Epithelial cell of esophagus (primary cell): ENCODE measurements around the gene NBDY.

Experiments used
- DNase-seq: peaks from one replicate; pipeline ENCODE4 v3.0.0; 2010; ENCODE audit warnings: low read depth
- H3K4me3 ChIP-seq: 2 replicates; pipeline ENCODE4 v1.5.1; 2011; ENCODE audit warnings: mild to moderate bottlenecking, low read length, control low read depth
- TF ChIP-seq, protein P1 (sequence below): IDR thresholded peaks from 2 replicates; pipeline ENCODE4 v1.5.1; 2011; ENCODE audit warnings: low read depth, mild to moderate bottlenecking, low read length, control low read depth, inconsistent platforms; ENCODE audit not compliant: insufficient read depth; ENCODE audit errors: missing control alignments

Gene NBDY

DNA sequence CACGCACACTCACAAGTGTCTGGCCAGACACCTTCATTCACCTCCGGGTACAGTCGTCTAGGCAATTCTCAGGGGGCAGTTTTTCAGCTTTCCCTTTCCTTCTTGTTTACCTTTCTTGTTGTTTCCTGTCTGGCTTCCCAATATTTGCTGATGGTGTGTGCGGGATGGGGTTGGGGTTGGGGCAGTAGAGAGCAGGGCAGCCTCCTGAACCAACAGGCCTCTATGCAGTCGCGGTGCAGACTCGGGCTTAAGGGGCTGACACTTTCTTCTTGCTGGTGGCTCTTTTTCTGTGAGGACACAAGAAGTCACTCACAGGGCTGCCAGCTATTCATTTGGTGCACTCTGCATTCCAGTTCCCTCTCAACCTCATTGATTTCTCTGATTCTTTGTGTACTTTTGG lies 56.4 kb downstream of the NBDY start:
- TF ChIP-seq, protein P1, sequence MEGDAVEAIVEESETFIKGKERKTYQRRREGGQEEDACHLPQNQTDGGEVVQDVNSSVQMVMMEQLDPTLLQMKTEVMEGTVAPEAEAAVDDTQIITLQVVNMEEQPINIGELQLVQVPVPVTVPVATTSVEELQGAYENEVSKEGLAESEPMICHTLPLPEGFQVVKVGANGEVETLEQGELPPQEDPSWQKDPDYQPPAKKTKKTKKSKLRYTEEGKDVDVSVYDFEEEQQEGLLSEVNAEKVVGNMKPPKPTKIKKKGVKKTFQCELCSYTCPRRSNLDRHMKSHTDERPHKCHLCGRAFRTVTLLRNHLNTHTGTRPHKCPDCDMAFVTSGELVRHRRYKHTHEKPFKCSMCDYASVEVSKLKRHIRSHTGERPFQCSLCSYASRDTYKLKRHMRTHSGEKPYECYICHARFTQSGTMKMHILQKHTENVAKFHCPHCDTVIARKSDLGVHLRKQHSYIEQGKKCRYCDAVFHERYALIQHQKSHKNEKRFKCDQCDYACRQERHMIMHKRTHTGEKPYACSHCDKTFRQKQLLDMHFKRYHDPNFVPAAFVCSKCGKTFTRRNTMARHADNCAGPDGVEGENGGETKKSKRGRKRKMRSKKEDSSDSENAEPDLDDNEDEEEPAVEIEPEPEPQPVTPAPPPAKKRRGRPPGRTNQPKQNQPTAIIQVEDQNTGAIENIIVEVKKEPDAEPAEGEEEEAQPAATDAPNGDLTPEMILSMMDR: no peak
- no peak for DNase-seq
- no peak overlapping the region for H3K4me3 ChIP-seq

GRCh38 chrX:56786889-56787733 lies 58.1 kb downstream of the NBDY start:
- TF ChIP-seq, protein P1: no peak
- H3K4me3 ChIP-seq: no peak overlapping the region
- DNase-seq: no peak

- no peak overlapping the region for H3K4me3 ChIP-seq
- TF ChIP-seq, protein P1: no peak
- DNase-seq: no peak
These were observed 58.7 kb downstream of the NBDY start for GRCh38 chrX:56787734-56788152.

DNA sequence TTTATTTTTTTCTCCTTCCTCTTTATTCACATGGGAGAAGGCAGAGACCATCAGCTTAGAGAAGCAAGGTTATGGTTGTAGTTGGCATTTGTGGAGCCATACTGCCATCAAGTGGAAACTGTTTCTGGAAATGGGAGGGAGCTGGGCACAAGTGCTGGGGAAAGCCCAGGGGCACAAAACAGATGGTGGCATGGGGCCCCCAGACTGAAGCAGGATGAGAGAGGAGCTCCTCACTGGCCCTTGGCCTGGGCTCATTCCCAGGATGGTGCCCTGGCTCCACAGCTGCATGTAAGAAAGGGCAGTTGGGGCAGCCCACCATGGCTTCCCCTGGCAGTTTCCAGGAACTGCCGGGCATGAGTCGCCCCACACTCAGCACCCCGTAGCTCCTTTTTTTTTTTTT lies 59.2 kb downstream of the NBDY start:
- H3K4me3 ChIP-seq: no peak overlapping the region
- TF ChIP-seq, protein P1: no peak
- no peak for DNase-seq

DNA sequence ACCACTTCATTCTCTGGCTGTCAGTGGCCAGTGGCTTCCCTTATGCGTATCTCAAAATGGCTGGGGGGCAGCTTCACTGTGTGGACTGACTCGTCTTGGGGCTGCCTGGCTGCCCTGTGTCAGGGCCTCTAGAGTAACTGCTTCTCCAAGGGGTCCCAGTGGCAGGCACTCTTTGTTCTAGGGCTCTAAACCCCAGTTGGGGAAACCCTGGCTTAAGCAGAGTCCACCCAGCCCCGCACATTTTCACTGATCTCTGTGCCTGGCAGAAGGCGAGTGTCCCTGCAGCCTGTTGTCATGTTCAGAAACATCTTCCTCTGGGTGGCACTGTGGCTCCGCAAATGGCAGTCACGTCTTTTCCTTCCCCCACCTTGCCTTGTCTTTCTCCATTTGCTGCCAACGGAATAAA lies 59.7 kb downstream of the NBDY start:
- TF ChIP-seq, protein P1: peak; percentile 36
- H3K4me3 ChIP-seq: no peak overlapping the region
- DNase-seq: no peak

- TF ChIP-seq, protein P1: no peak
- H3K4me3 ChIP-seq: no peak overlapping the region
- DNase-seq: no peak
These were observed 60.6 kb downstream of the NBDY start for GRCh38 chrX:56789518-56790070.
